Stimulated activated CD4-positive, alpha-beta T cell treated with anti-CD3 and anti-CD28 coated beads, Interleukin-1b, Interleukin-23, amount 100 ng/mL, for 1 hour (primary cell): ENCODE data around the gene PTBP1.
"Not testable (repeated sequence)": the region's sequence is repeated elsewhere in the genome, so short reads cannot be mapped to it uniquely, and the experiment has no call there.

Experiments used
- DNase-seq, 2 donors: peaks; one replicate each; pipeline ENCODE4 v3.0.0-alpha.2; 2020; ENCODE audit warnings: low read depth in 2 of 2

Gene PTBP1

GRCh38 chr19:810077-810855, 13.0 kb downstream of the PTBP1 start:
- no peak for DNase-seq

GRCh38 chr19:810883-811489, 13.7 kb downstream of the PTBP1 start:
- no peak for DNase-seq

- no peak for DNase-seq
Measured at GRCh38 chr19:811506-812048, 14.3 kb downstream of the PTBP1 start.

GRCh38 chr19:812049-812746, 14.9 kb downstream of the PTBP1 start:
- DNase-seq = no peak

- DNase-seq = no peak
Measured at GRCh38 chr19:812747-813218, 15.5 kb downstream of the PTBP1 start.

GRCh38 chr19:813219-814151, 16.2 kb downstream of the PTBP1 start:
- DNase-seq = no peak

GRCh38 chr19:814152-815078, 17.2 kb downstream of the PTBP1 start:
- no peak for DNase-seq

GRCh38 chr19:815079-815774, 18.0 kb downstream of the PTBP1 start:
- no peak for DNase-seq

- no peak for DNase-seq
Measured at GRCh38 chr19:815775-816499, 18.7 kb downstream of the PTBP1 start.

GRCh38 chr19:816500-816857, 19.2 kb downstream of the PTBP1 start:
- no peak for DNase-seq

- DNase-seq = not testable (repeated sequence)
Measured at GRCh38 chr19:820212-820611, 23.0 kb downstream of the PTBP1 start.

GRCh38 chr19:821231-821824, 24.1 kb downstream of the PTBP1 start:
- no peak for DNase-seq

GRCh38 chr19:821825-822503, 24.7 kb downstream of the PTBP1 start, which contains the start of gene PLPPR3:
Gene PLPPR3 (minus strand): TSS chr19:821955. CDS start chr19:821559, 396 bp downstream.
- no peak for DNase-seq

GRCh38 chr19:823565-824121, 26.4 kb downstream of the PTBP1 start:
- DNase-seq = no peak

- no peak for DNase-seq
Measured at GRCh38 chr19:824885-825284, 27.6 kb downstream of the PTBP1 start.

GRCh38 chr19:825897-826644, 28.8 kb downstream of the PTBP1 start:
- DNase-seq = no peak

GRCh38 chr19:827314-827709, 30.1 kb downstream of the PTBP1 start:
- DNase-seq = no peak
